Stimulated activated CD8-positive, alpha-beta memory T cell treated with anti-CD3 and anti-CD28 coated beads, Interleukin-15, amount 100 ng/mL, for 24 hours (primary cell): Measurements from ENCODE around the gene CORO1C.

Source experiments
- DNase-seq: peaks from one replicate; pipeline ENCODE4 v3.0.0-alpha.2; 2020; ENCODE audit warnings: low read depth

The CORO1C gene

GRCh38 chr12:108696111-108696995 lies 35.0 kb downstream of the CORO1C start:
- DNase-seq, result no peak

DNA sequence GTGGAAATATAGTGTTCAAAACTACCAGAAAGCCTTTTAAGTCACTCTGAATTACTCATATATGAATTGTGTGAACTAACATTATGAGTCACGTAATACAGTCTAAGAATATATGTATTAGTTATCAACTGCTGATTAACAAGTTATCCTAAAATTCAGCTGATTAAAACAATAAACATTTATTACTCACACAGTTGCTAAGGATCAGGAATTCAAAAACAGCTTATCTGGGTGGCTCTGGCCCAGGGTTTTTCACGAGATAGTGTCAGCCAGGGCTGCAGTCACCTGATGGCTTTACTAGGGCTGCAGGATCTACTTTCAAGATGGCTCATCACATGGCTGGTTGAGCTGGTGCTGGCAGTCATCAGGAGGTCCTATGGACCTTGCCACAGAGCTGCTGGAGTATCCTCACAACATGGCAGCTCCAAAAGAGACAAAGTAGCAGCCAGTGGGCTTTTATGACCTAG lies 36.5 kb downstream of the CORO1C start:
- no peak for DNase-seq

- DNase-seq, result no peak
These were observed 37.6 kb downstream of the CORO1C start for GRCh38 chr12:108693751-108694150.

- no peak for DNase-seq
These were observed 38.1 kb downstream of the CORO1C start for GRCh38 chr12:108693186-108693730.

DNA sequence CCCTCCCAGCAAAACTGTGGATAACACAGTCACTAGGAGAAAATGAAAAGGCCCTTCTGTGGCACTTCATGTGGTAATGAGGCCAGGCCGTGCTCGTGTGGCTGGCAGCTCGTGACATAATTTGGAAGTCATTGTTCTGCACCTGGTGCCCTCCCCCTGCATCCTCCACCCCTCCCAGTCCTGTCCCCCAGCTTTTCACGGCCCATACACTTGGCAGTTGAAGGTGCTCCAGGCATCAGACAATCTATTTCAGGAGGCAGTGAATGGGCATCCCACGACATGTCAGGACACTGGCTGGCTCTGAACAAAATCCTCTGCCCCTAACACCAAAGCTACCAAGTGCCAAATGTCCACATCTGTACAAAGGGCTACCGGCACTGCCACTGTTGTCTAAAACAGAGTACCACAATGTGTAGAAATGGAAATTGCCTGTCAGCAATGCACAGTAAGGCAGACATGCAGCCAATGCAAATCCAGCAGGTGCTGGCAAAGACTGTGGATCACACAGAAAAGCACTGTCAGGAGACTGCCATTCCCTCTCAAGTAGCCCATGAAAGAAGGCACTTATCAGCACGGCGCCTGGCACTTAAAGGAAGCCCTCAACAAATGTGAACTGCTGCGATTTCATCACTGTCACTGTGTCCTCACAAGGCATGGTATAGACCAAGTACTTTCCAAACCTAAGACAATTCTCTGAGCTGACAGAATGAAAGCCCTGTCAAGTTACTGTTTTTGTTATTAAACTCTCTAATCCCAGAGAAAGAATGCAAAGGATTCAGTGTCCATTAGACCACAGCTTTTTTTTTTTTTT lies 39.1 kb downstream of the CORO1C start:
- no peak for DNase-seq

- DNase-seq, result no peak
These were observed 39.9 kb downstream of the CORO1C start for GRCh38 chr12:108691175-108691997.

GRCh38 chr12:108690542-108691174 lies 40.7 kb downstream of the CORO1C start:
- no peak for DNase-seq

- DNase-seq, result no peak
These were observed 41.2 kb downstream of the CORO1C start for GRCh38 chr12:108690191-108690518.

GRCh38 chr12:108689314-108690190 lies 41.8 kb downstream of the CORO1C start:
- no peak for DNase-seq

- no peak for DNase-seq
These were observed 44.5 kb downstream of the CORO1C start for GRCh38 chr12:108686780-108687179.

- no peak for DNase-seq
These were observed 45.7 kb downstream of the CORO1C start for GRCh38 chr12:108685469-108686260.

DNA sequence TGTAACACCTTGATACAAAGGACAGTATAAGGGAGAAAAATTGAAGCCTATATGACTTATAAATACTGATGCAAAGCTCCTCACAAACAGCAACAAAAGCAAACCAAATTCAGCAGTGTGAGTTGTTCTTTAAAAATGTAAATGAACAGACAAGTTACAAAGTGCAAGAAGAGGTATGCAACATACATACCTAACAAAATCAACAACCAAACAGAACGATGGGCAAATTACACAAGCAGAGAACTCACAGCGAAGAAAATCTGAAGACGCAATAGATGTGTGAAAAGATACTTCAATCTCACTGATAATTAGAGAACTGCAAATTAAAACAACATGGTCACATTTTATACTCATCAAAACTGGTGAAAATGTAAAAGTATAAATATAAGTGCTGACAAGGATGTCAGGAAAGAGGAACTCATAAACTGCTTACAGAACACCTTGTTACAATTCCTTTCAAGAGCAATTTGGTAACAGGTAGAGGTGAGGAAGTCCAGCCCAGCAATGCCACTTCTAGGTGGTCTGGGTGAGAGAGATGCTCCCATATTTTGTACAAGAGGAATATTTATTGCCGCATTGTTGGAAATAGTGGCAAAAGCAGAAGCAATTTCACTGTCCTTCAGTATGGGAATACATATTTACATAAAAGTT lies 47.3 kb downstream of the CORO1C start:
- no peak for DNase-seq

GRCh38 chr12:108681317-108681716 lies 50.0 kb downstream of the CORO1C start:
- no peak for DNase-seq

GRCh38 chr12:108679106-108679681 lies 52.1 kb downstream of the CORO1C start:
- no peak for DNase-seq

- no peak for DNase-seq
These were observed 53.1 kb downstream of the CORO1C start for GRCh38 chr12:108678104-108678730.

DNA sequence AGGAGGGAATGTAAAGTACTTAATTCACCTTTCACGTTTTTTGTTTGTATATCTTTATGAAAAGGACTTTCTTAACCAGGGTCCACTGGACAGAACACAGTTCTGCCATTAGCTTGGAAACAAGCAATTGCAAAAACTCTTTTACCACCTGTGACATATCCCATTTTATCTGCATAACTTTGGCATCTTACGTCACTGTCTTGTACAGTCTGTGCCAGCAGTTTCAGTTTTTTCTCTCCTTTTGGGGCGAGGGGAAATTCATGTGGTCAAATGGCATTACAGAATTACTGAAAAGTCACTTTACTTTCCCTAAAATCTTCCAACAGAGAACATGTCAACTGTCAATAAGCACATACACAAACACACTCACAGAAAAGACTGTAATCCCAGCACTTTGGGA lies 53.9 kb downstream of the CORO1C start:
- DNase-seq, result no peak

DNA sequence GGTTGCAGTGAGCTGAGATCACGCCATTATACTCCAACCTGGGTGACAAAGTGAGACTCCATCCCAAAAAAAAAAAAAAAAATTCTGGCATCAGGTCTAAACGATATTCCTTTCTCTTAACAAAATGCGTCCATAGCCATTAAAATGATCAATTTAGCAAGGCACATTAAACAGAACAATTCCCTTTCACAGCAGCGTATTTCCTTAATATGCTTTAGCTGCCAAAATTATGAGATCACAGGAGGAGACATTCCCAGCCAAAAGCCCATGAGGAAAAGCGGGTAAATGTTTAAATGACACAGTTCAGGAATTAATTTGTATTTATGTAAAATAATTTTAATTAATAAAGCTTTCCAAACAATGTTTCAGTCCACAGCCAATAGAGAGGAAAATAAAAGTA lies 54.6 kb downstream of the CORO1C start:
- DNase-seq, result no peak

GRCh38 chr12:108675792-108676191 lies 55.5 kb downstream of the CORO1C start:
- no peak for DNase-seq
